Hepatocyte (in vitro differentiated cells): ENCODE data around the gene MRPS10. TPM values are rescaled to one million over a fixed set of nuclear protein-coding genes. Genes with fewer than 3 reads are reported as not detected.

Source experiments
- DNase-seq: peaks from one replicate; pipeline ENCODE4 v3.0.0-alpha.2; 2016; ENCODE audit warnings: low spot score
- H2AFZ ChIP-seq: fragments of 200-600 bp; sonication (generic); 2 replicates; pipeline ENCODE4 v1.6.0; 2016; ENCODE audit warnings: antibody characterized with exemption, mild to moderate bottlenecking
- H3K27ac ChIP-seq: fragments of 200-600 bp; sonication (generic); 2 replicates; pipeline ENCODE4 v1.5.1; 2016; ENCODE audit warnings: mild to moderate bottlenecking
- H3K27me3 ChIP-seq: fragments of 200-600 bp; sonication (generic); 2 replicates; pipeline ENCODE4 v1.6.1; 2016
- H3K36me3 ChIP-seq: fragments of 200-600 bp; sonication (generic); replicated peaks from 2 replicates; pipeline ENCODE4 v1.5.1; 2016; ENCODE audit warnings: low read depth; ENCODE audit not compliant: insufficient read depth
- H3K4me1 ChIP-seq: fragments of 200-600 bp; sonication (generic); 2 replicates; pipeline ENCODE4 v1.5.1; 2016; ENCODE audit warnings: mild to moderate bottlenecking, moderate library complexity; ENCODE audit not compliant: insufficient read depth
- H3K4me2 ChIP-seq: fragments of 200-600 bp; sonication (generic); 2 replicates; pipeline ENCODE4 v1.6.0; 2016
- H3K4me3 ChIP-seq: fragments of 200-600 bp; sonication (generic); 2 replicates; pipeline ENCODE4 v1.5.1; 2016; ENCODE audit warnings: mild to moderate bottlenecking
- H3K79me2 ChIP-seq: fragments of 200-600 bp; sonication (generic); 2 replicates; pipeline ENCODE4 v1.6.0; 2017; ENCODE audit warnings: mild to moderate bottlenecking
- H3K9me2 ChIP-seq: fragments of 200-600 bp; sonication (generic); replicated peaks from 2 replicates; pipeline ENCODE4 v1.6.0; 2017; ENCODE audit warnings: mild to moderate bottlenecking; ENCODE audit not compliant: insufficient read depth
- H3K9me3 ChIP-seq: fragments of 200-600 bp; sonication (generic); 2 replicates; pipeline ENCODE4 v1.5.1; 2016; ENCODE audit warnings: low read depth, mild to moderate bottlenecking
- H4K20me1 ChIP-seq: fragments of 200-600 bp; sonication (generic); 2 replicates; pipeline ENCODE4 v1.6.0; 2016; ENCODE audit warnings: mild to moderate bottlenecking; ENCODE audit not compliant: insufficient read depth, poor library complexity, severe bottlenecking
- EZH2 ChIP-seq: fragments of 200-600 bp; sonication (generic); IDR thresholded peaks from 2 replicates; pipeline ENCODE4 v1.6.1; 2016; ENCODE audit warnings: antibody characterized with exemption, mild to moderate bottlenecking, borderline replicate concordance
- EZH2phosphoT487 ChIP-seq: fragments of 200-600 bp; sonication (generic); IDR thresholded peaks from one replicate; pipeline ENCODE4 v1.6.1; 2018; ENCODE audit warnings: antibody characterized with exemption, mild to moderate bottlenecking, low read depth, moderate library complexity; ENCODE audit not compliant: unreplicated experiment, severe bottlenecking
- WGBS: methylation state at CpG from one replicate; pipeline ENCODE4 v1.1.6; 2016; ENCODE audit warnings: low lambda C conversion rate; ENCODE audit errors: missing lambda C conversion rate; 5-methylcytosine and 5-hydroxymethylcytosine counted together
- polyA plus RNA-seq: library from polyadenylated mRNA; unstranded; fragments of >200 nt; fragmentation: Nextera tagmentation; extraction: Ambion mirVana; gene quantifications from 2 replicates; pipeline ENCODE4 v1.2.1, GENCODE V29; 2016
- total RNA-seq: library from RNA; depleted of rRNA; stranded (reverse); fragments of >200 nt; gene quantifications from 2 replicates; pipeline ENCODE4 v1.2.3, GENCODE V29; 2014
- TF ChIP-seq, protein P1 (sequence below): fragments of 200-600 bp; sonication (generic); IDR thresholded peaks from 2 replicates; pipeline ENCODE4 v1.5.1; 2016; ENCODE audit warnings: antibody characterized with exemption, mild to moderate bottlenecking; ENCODE audit not compliant: poor library complexity

The MRPS10 gene
- total RNA-seq (38.6 and 42.8 TPM in 2 replicates), polyA plus RNA-seq (26.8 and 27.7 TPM in 2 replicates)

DNA sequence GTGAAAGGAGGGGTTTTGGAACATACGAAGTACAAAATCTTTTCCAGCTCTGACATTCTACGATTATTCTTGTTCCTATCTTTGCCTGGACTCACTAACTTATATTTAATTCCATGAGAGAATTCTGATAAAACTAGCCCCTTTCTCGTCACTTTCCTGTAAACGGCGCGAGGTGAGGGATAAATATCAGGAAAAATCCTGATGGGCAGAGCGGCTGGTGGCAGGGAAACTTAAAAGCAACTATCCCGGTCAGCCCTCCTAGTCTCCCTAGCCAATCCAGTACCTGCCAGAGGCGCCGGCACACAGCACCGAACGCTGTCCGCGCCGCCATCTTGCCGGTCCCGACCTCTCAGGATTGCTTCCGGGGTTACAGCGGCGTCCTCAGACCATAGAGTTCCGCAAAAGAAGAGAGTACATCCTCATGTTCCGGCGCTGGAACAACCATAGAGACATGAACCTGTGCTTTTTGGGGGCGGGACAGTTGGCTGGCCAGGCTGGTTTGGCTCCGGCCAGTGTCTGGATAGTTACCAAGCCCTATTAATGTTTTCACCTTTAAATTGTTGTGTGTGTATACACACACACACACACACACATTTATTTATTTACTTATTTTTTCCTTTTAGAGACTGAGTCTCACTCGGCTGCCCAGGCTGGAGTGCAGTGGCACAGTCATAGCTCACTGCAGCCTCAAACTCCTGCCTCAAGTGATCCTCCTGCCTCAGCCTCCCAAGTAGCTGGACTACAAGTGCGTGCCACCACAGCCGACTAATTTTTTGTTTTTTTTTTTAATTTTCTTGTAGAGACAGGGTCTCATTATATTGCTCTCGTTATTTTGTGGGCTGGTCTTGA, at the start of gene MRPS10:
Gene MRPS10 (minus strand): TSS at position 343 of the 849 bp plus-strand sequence. CDS start 12 bp downstream, at position 331.
- Histone ChIP-seq H3K4me3 (peak within 1 kb of the TSS; percentile 64), H3K4me2 (peak within 1 kb of the TSS; percentile 79), H3K9me2 (no peaks in the 10 kb centered on the region), H2AFZ (peak within 1 kb of the TSS; percentile 88), H3K79me2 (peaks cover 33% of the 10 kb centered on the region), H3K27me3 (no peaks in the 10 kb centered on the region), H3K36me3 (no peaks in the 10 kb centered on the region), H3K9me3 (no peaks in the 10 kb centered on the region), H3K27ac (peak within 1 kb of the TSS; percentile 83), H3K4me1 (peaks cover 4% of the 10 kb centered on the region), H4K20me1 (no peaks in the 10 kb centered on the region)
- TF ChIP-seq, protein P1, sequence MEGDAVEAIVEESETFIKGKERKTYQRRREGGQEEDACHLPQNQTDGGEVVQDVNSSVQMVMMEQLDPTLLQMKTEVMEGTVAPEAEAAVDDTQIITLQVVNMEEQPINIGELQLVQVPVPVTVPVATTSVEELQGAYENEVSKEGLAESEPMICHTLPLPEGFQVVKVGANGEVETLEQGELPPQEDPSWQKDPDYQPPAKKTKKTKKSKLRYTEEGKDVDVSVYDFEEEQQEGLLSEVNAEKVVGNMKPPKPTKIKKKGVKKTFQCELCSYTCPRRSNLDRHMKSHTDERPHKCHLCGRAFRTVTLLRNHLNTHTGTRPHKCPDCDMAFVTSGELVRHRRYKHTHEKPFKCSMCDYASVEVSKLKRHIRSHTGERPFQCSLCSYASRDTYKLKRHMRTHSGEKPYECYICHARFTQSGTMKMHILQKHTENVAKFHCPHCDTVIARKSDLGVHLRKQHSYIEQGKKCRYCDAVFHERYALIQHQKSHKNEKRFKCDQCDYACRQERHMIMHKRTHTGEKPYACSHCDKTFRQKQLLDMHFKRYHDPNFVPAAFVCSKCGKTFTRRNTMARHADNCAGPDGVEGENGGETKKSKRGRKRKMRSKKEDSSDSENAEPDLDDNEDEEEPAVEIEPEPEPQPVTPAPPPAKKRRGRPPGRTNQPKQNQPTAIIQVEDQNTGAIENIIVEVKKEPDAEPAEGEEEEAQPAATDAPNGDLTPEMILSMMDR: no peak
- no peak for TF ChIP-seq EZH2phosphoT487
- no peak for TF ChIP-seq EZH2
- DNase-seq: peak; percentile 95
- 13% methylated on average over 29 of the region's 29 CpGs for WGBS

DNA sequence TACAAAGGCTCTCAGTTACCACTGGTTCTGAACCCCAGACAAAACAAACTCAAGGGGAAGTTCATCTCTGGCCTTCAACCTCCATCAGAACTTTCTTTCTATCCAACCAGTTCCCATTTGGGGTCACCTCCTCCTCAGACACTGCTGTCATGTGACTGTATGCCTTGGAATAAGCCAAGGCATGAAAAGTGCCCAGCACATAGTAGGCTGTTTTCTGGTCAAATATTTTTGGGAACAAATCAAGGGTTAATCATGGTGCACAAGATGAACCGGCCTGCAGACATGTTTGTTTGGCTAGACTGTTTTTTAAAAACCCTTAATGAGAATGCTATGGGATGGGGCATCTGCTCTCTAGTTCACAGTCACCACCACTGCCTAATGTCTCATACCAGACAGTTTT, 48.9 kb upstream of the MRPS10 start:
- Histone ChIP-seq H3K4me1 (no peaks in the 10 kb centered on the region), H3K4me3 (no peak overlapping the region), H3K9me2 (no peaks in the 10 kb centered on the region), H2AFZ (no peak overlapping the region), H3K27me3 (no peaks in the 10 kb centered on the region), H3K4me2 (no peak overlapping the region), H4K20me1 (no peaks in the 10 kb centered on the region), H3K79me2 (no peaks in the 10 kb centered on the region), H3K36me3 (no peaks in the 10 kb centered on the region), H3K9me3 (no peaks in the 10 kb centered on the region), H3K27ac (no peak overlapping the region)
- TF ChIP-seq, protein P1: no peak
- TF ChIP-seq EZH2phosphoT487: no peak
- TF ChIP-seq EZH2: no peak
- 83% methylated on average over 1 of the region's 1 CpG for WGBS
- no peak for DNase-seq

DNA sequence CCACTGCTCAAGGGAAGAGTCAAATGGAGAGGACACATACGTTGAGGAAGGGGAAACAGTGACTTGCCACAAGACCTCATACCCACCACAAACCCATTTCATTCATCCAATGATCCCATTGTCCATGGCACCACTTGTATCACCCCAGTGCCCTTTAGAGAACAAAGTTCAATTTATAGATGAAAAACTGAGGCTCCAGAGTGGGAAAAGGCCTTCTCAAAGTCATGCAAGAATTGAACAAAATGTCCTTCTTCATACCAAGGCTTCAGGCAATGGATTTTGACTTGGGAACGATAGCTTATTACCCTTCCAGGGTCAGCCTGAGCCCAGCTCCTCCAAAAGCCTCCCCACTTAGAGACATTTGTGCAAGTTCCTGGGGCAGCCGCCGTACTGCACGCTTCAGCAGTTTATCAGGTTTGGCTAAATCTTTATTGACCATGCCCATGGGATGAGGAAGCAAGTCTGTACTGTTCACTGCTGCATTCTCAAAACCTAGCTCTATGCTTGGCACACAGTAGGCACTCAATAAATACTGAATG, 47.3 kb upstream of the MRPS10 start:
- WGBS: 99% methylated on average over 5 of the region's 5 CpGs
- Histone ChIP-seq H2AFZ (no peak overlapping the region), H3K27ac (no peak overlapping the region), H3K4me3 (no peak overlapping the region), H3K36me3 (no peaks in the 10 kb centered on the region), H3K27me3 (no peaks in the 10 kb centered on the region), H3K9me3 (no peaks in the 10 kb centered on the region), H3K4me1 (peaks cover 15% of the 10 kb centered on the region), H3K79me2 (no peaks in the 10 kb centered on the region), H3K4me2 (no peak overlapping the region), H3K9me2 (no peaks in the 10 kb centered on the region), H4K20me1 (no peaks in the 10 kb centered on the region)
- no peak for TF ChIP-seq EZH2
- no peak for TF ChIP-seq EZH2phosphoT487
- TF ChIP-seq, protein P1: no peak
- DNase-seq: no peak
